DND-41 (cell line): ENCODE data around the gene KCND3.

Experiments used
- EZH2 ChIP-seq: IDR thresholded peaks from 3 replicates; pipeline ENCODE4 v1.6.1; 2012; ENCODE audit warnings: borderline replicate concordance, low read depth, mild to moderate bottlenecking, moderate library complexity, low read length, inconsistent platforms; ENCODE audit not compliant: severe bottlenecking
- TF ChIP-seq, protein P1 (sequence below): IDR thresholded peaks from 2 replicates; pipeline ENCODE4 v1.5.1; 2012; ENCODE audit warnings: borderline replicate concordance, low read length, moderate library complexity, mild to moderate bottlenecking; ENCODE audit not compliant: poor library complexity, severe bottlenecking; ENCODE audit errors: extremely low read depth

DNA sequence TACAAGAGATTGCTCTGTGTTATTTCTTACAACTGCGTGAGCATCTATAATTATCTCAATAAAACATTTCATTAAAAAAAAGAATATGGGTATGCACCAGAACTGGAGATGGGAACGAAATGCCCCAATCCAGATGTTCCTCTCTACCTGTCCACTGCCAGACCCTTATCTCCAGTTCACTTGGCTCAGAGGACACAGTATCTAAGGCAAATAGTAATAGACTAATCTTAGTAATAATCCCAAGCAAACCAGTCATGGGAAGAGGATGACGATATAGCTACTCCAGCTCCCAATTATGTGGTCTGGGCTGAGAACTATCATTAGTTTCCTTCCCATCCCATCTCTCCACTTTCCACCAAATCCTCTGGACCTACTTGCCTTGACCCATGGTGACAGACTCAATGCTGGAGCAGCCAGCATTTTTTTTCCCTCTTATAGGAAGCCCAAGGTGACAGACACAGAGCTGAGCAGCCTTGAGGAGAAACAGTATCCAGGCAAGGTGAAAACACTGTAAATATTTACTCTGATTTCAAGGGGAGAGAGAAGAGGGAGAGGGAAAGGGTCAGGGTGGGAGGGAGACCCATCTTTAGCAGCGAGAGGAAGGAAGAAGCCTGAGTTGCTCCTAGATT is 205.1 kb downstream of the KCND3 start:
- TF ChIP-seq, protein P1, sequence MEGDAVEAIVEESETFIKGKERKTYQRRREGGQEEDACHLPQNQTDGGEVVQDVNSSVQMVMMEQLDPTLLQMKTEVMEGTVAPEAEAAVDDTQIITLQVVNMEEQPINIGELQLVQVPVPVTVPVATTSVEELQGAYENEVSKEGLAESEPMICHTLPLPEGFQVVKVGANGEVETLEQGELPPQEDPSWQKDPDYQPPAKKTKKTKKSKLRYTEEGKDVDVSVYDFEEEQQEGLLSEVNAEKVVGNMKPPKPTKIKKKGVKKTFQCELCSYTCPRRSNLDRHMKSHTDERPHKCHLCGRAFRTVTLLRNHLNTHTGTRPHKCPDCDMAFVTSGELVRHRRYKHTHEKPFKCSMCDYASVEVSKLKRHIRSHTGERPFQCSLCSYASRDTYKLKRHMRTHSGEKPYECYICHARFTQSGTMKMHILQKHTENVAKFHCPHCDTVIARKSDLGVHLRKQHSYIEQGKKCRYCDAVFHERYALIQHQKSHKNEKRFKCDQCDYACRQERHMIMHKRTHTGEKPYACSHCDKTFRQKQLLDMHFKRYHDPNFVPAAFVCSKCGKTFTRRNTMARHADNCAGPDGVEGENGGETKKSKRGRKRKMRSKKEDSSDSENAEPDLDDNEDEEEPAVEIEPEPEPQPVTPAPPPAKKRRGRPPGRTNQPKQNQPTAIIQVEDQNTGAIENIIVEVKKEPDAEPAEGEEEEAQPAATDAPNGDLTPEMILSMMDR: no peak
- TF ChIP-seq EZH2: no peak
